ENCODE results near the gene LIMD2.

Gene LIMD2

DNA sequence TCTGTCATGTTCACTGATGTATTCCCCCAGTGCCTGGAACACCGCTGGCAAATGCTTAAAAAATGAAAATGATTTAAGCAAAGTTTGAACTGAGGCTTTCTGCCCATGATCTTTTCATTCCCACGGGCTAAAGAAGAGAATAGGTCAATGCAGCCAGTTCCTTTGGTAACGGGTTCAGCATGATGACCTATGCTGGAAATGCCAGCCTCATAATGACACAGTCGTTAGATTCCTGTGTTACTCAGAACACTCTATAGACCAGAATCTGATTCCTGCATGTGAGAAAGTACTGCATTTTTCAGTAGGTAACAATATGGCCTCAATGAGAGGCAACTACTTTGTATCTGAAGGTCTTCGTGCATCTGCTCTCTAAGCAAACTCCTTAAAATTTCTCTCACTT lies 19.1 kb upstream of the LIMD2 start:
- no peak for TF ChIP-seq CTCF (IDR thresholded peaks at IDR 0.05; ENCODE audit: insufficient read depth, low read depth, low read length, missing control alignments)
- DNase-seq (ENCODE audit: low read depth), result no peak
- H3K4me3 ChIP-seq (ENCODE audit: low read depth, low read length), result no peak overlapping the region

- DNase-seq (ENCODE audit: low read depth), result no peak
- no peak for TF ChIP-seq CTCF (IDR thresholded peaks at IDR 0.05; ENCODE audit: insufficient read depth, low read depth, low read length, missing control alignments)
- H3K4me3 ChIP-seq (ENCODE audit: low read depth, low read length), result no peak overlapping the region
Observed at GRCh38 chr17:63716426-63716825, 16.5 kb upstream of the LIMD2 start.

DNA sequence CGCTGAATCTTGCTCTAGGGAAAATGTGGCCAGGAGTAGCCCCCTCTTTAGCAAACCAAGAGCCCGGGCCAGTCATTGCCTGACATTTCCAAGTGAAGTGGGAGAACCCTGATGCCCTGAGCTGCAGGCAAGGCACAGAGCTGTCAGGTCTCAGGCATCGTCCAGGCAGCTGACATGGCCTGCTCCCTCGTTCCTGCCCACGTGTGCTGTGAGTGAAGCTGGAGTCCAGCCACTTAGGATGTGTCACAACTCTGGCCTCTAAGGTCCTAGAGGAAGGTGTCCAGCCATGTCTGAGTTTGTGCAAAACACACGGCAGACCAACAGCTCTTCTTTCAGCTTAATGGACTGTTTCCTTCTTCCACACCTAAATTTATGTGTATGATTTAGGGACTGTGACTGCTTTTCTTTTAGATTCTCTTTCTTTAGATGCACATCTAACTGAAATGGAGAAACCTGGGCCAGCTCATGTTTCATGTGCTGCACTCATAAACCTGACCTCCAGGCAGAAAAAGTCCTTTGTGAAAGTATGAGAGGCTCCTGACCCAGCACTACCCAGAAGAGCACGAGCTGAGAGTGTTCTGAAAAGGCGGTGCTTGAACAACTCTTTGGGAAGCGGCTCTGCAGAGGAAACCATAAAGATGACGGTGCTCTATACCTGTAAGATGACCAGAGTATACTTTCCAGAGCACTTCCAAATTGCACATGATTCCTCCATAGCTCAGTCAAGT lies 14.8 kb upstream of the LIMD2 start:
- no peak overlapping the region for H3K4me3 ChIP-seq (ENCODE audit: low read depth, low read length)
- DNase-seq (ENCODE audit: low read depth), result no peak
- no peak for TF ChIP-seq CTCF (IDR thresholded peaks at IDR 0.05; ENCODE audit: insufficient read depth, low read depth, low read length, missing control alignments)

DNA sequence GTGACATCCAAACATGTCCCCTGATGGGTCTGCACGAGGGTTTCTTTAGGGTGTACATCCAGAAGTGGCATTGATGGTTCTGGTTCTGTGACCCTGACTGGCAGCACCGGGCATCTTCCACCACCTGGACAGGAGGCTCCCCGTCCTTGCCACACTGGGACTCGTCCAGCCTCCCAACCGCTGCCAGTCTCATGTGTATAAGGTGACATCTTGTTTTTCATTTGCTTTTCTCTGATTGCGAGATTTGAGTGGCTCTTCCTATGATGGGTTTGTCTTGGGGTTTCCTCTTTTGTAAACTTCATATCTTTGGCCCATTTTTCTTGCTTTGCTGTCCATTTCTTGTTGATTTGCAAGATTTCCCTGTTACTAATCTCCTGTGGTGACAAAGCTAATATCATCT lies 9.2 kb upstream of the LIMD2 start:
- no peak overlapping the region for H3K4me3 ChIP-seq (ENCODE audit: low read depth, low read length)
- no peak for TF ChIP-seq CTCF (IDR thresholded peaks at IDR 0.05; ENCODE audit: insufficient read depth, low read depth, low read length, missing control alignments)
- DNase-seq (ENCODE audit: low read depth), result no peak

DNA sequence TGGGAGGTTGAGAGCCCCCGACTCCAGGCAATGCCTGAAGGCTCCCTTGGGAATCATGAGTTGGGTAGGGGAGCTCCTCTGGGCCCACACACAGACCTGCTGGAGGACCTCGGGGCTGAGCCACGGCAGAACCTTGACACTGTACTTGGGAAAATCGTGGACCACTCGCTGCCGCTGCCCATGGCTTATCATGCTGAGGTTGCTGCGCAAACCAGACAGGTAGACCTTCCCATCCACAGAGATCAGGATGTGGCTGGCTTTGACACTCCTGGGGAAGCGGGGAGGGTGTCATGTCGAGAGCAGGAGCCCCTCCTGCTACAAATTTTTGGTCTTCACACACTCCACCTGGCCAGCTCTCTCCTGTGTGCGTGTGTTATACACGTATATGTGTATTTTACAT lies 7.2 kb upstream of the LIMD2 start:
- H3K4me3 ChIP-seq (ENCODE audit: low read depth, low read length), result no peak overlapping the region
- no peak for DNase-seq (ENCODE audit: low read depth)
- no peak for TF ChIP-seq CTCF (IDR thresholded peaks at IDR 0.05; ENCODE audit: insufficient read depth, low read depth, low read length, missing control alignments)

DNA sequence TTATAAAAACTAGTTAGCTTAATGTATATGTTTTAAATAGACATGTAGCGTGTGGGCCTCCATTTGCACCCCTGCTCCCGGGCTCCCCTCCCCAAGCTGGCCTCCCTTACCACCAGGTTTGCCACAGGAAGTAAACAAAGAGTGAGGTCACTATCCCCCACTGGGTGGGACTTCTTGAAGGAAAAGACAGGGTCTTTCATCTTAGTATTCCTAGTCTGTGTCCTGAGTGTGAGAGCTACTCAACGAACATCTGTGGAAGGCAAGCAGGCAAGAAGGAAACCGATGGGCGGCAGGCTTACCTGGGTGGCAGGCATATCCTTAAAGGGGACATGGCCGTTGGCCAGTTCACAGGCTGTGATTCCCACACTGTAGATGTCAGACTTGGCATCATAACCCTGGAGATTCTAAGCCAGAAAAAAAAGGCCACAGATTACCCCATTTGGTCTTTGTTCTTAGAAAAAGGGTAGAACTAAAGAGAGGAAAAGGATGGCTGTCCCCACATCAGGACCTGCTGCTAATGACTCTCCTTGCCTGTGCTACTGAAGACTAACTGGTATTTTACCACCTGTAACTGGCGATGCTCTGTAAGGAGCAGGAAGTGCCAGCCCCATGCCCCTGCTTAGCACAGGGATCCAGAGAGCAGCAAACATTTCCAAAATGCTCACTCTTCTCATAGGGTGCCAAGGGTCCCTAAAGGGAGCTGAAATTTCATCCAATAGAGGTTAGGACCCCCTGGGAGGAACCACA lies 6.6 kb upstream of the LIMD2 start:
- DNase-seq (ENCODE audit: low read depth), result no peak
- H3K4me3 ChIP-seq (ENCODE audit: low read depth, low read length), result no peak overlapping the region
- TF ChIP-seq CTCF (IDR thresholded peaks at IDR 0.05; ENCODE audit: insufficient read depth, low read depth, low read length, missing control alignments), result no peak

Data from GM12865 (cell line).